Activated naive CD4-positive, alpha-beta T cell (primary cell): ENCODE results near the gene MXD4.
"Not testable (repeated sequence)": the region's sequence is repeated elsewhere in the genome, so short reads cannot be mapped to it uniquely, and the experiment has no call there.

ENCODE experiments used
- DNase-seq, 4 experiments: peaks; one replicate each; lab custom pipeline; 2025; lab: John Stamatoyannopoulos, UW

Gene MXD4

DNA sequence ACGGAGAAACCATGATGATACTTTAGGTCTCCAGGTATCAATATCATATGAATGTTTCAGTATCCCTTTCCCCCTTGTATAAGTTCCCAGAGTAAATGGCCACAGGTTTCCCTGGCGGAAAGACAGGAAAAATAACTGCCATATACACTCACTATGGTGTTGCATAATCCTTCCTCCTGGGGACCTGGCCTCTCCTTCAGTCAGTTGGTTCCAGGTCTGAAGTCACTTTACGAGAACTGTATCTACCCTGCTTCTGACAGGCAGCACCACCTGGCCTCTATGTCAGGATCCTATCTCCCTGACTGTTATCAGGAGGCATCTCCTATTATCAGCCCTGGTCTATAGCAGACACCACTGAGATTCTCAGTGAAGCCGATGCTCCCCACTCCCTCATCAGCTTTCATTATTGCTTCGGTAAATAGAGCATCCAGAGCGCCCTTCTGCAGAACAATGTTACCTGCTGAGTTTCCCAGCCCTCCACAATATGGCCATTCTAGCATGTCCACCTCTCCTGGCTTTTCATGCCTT, 42.6 kb downstream of the MXD4 start:
- DNase-seq = no peak

DNA sequence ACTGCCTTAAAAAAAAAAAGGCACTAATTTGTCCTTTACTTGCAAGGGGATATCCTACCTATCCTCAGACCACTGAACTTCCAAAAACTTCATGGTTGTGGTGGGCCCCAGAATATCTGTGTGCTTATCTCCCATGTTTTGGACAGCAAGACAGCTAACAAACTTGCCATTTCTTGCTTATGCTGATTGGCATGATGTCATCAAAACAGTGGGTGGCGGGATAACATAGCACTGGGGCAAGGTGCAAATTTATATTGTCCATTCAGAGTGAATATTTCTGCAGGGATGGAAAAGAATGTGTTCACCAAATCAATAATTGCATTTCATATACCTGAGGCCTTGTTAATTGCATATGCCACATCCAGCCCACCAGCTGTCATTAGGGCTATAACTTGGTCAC, 43.5 kb downstream of the MXD4 start:
- DNase-seq = no peak

DNA sequence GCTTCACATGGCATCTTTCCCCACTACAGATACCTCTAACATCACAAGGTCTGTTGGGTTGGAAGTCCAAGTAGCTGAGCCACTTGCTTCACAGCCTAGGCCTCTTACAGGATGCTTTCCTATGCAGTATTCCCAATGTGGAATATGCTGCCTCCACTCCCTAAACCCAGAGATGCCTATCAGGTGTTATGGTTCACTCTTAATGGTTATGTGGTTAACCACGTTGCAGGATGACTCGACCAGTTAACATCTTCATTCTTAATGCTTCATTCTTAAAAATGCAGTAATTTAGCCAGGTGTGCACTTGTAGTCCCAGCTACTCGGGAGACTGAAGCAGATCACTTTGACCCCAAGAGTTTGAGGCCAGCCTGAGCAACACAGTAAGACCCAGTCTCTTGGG, 44.2 kb downstream of the MXD4 start:
- no peak for DNase-seq

DNA sequence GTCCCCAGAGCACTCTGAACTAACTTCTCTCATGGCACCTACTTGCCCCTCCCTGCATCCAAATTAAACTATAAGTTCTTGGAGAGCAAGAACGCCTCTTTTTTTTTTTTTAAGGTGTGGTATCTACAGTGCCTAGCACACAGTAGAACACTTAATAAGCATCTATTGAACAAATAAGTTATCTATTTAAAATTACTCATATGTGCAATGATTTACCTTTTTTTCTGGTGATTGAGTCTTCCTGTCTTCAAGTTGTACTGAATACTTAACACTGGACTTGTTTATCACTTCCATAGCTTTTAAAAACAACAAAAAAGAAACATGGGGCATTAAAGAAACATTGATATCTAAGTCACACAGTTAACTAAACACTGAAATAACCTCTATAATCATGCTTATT, 49.1 kb downstream of the MXD4 start:
- no peak for DNase-seq

DNA sequence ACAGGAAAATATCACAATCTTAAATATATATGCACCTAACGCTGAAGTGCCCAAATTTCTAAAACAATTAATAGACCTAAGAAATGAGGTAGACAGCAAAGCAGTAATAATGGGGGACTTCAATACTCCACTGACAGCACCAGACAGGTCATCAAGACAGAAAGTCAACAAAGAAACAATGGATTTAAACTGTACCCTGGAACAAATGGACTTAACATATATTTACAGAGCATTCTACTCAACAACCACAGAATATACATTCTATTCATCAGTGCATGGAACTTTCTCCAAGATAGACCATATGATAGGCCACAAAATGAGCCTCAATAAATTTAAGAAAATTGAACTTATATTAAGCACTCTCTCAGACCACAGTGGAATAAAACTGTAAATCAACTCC, 59.1 kb downstream of the MXD4 start:
- not testable (repeated sequence) for DNase-seq
